ENCODE results near the gene VEGFC.

Gene VEGFC

DNA sequence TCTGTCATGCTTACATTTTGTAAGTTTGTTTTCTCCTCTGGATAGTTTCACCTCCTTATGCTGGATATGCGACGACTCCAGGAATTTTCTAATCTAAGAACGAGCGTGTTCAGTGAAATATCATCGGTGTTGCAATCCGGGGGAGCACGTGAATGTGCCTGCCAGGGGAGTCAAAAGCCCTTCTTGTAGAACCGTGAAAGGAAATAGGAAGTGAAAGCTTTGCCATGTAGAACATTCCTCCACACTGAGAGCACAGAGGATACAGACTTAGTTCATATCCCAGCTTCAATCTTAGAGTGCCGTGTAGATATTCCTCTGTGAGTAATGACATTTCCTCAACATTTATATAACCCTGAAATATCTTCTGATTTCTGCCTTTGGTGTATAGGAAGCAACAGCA, 121.2 kb downstream of the VEGFC start:
- no peak for DNase-seq

GRCh38 chr4:176668324-176668723, 124.4 kb downstream of the VEGFC start:
- DNase-seq, result no peak

DNA sequence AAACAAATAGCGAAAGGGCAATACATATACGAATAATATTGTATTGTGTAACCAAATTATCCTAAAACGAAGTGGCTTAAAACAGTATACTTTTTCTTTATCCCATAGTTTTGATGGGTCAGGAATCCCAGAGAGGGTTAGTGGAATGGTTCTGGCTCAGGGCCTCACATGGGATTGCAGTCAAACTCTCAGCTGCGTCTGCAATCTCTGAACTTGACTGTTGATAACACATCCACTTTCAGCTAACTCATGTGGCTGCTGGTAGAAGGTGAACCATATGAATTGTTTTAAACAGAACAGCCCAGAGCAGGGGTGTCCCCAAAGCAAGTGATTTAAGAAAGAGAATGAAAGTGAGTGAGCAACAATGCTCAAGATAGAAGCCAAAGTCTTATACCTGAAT, 127.8 kb downstream of the VEGFC start:
- no peak for DNase-seq

- DNase-seq, result no peak
These were observed 132.2 kb downstream of the VEGFC start for GRCh38 chr4:176660561-176660960.

GRCh38 chr4:176656108-176656507, 136.6 kb downstream of the VEGFC start:
- DNase-seq, result no peak

DNA sequence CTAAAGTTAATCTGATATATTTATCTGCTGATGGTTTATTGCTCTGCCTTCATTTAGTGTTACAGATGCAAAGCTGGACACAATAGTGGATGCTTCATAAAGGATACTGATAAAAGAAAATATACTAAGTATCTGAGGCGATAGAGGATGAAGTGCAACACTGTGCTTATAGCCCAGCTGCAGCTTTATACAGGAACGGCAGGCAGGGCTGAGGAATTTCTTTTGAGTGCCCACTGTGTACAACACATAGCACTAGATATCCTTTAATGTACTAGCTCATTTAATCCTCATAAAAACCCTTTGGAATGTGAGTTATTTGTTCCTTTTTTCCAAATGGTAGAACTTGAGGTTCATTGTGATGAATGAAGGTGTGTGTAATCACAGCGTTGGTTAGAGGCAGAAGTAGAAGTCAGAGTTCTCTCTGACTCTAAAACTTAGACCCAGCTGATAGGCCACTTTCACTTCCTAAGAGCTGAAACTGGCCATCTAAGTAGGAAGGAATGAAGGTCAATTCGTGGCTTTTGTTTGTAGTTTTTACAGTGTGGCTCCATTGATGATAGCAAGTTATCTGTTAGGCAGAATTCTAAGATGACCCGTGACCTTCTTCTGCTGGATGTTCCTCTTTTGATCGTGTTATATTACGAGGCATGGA, 138.0 kb downstream of the VEGFC start:
- no peak for DNase-seq

DNA sequence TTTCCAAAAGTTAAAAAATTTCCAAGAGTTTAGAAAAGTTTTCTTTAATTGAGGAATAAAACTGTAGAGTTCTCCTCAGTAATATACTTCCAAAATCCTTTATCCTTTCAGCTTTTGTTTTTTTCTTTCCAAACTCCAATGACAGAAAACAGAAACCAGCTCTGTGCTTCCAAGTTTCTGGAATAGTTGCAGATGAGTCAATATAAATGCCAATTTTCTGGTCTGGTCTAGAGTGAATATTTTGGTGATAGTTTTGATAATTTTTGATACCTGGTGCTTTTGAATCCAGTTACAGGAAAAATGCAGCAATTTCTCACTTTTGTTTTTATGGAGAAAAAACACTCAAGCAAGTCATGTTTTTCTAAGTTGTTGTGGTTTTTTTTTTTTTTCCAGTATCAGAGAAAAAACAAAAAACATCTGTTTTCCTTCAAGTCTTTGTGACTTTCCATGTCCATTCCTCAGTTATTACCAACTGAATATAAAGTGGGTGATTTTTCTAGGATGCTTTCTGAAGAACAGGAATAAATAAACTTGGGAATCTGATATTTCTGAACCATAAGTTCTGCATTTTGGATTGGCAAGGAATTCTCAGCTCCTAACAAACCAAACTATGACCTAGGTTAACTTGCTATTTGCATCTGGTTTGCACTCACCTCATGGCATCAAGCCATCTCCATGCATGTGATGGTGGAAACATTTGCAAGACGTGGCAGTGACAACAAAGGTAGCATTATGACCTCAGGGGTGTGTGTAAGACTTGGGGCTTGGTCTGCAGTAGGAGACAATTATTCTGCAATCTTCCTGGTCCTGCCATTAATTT, 139.1 kb downstream of the VEGFC start:
- no peak for DNase-seq

GRCh38 chr4:176646311-176646710, 146.4 kb downstream of the VEGFC start:
- DNase-seq, result no peak

GRCh38 chr4:176645246-176645960, 147.3 kb downstream of the VEGFC start:
- no peak for DNase-seq

DNA sequence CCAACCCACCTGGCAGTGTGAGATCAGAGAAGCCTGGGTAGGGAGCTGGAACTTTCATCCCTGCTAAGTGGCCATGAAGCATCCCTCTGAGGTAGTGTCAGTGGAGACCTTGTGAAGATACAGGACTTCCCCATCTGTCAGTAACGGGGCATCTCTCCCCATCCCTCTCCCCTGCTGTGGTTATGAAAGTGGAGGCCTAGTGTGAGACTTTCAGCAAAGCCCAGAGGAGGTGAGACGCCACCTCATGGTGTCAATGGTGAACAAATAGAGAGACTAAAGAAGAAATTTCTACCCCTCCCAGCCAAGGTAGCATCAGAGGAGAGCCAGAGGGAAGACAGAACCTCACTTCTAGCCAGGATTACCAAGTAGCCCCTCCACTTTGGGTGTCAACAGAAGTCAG, 150.2 kb downstream of the VEGFC start:
- DNase-seq, result no peak

GRCh38 chr4:176641237-176641636, 151.5 kb downstream of the VEGFC start:
- no peak for DNase-seq

DNA sequence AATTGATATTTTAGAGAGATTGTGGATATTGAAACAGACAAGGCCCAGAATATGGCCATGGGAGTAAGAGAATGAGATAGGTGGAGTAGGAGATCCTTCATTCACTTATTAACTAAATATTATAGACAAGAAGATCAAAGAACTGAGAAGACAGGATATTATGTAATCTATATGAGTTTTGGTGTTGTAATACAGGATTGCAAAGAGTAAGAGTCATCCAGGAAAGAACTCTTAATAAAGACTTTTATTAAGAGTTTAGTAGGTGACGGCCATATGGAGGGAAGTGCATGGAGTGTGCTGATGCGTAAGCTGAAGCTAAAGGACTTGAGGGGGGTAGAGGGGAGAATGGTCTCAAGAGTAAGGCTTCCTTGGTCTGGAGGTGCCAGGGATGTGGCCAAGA, 153.7 kb downstream of the VEGFC start:
- DNase-seq, result no peak

DNA sequence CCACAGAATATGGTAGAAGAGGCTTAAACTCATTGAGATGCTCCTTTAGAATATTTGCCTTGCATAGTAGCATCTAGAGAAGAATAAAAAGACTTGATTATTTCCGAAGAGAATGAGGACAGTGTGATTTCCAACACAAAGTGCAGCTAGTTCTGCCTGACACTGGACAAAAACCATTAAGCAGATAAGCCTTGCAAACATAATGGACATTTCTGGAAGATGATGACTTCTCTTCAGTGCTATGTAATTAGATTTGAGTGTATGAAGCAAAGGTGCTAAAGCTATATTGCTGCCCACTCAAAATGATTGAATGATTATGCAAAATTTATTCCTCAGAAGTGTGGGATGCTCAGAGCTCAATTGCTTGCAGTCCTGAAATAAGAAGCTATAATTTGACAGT, 156.4 kb downstream of the VEGFC start:
- no peak for DNase-seq

GRCh38 chr4:176635372-176636261, 157.1 kb downstream of the VEGFC start:
- no peak for DNase-seq

All from NCI-H1436 treated with DMSO at 0.1 percent for 48 hours (cell line).